NCI-H1092 treated with DMSO at 0.1 percent for 48 hours (cell line): ENCODE results near the gene CYP27C1.
"Not testable (repeated sequence)": the region's sequence is repeated elsewhere in the genome, so short reads cannot be mapped to it uniquely, and the experiment has no call there.

Experiments used
- DNase-seq: peaks from one replicate; lab custom pipeline; 2025; lab: John Stamatoyannopoulos, UW

The CYP27C1 gene, protein sequence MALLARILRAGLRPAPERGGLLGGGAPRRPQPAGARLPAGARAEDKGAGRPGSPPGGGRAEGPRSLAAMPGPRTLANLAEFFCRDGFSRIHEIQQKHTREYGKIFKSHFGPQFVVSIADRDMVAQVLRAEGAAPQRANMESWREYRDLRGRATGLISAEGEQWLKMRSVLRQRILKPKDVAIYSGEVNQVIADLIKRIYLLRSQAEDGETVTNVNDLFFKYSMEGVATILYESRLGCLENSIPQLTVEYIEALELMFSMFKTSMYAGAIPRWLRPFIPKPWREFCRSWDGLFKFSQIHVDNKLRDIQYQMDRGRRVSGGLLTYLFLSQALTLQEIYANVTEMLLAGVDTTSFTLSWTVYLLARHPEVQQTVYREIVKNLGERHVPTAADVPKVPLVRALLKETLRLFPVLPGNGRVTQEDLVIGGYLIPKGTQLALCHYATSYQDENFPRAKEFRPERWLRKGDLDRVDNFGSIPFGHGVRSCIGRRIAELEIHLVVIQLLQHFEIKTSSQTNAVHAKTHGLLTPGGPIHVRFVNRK

GRCh38 chr2:127220102-127220767 is at the start of gene CYP27C1:
Gene CYP27C1 (minus strand): TSS chr2:127220299. CDS start chr2:127220270, 29 bp downstream.
- DNase-seq: no peak

DNA sequence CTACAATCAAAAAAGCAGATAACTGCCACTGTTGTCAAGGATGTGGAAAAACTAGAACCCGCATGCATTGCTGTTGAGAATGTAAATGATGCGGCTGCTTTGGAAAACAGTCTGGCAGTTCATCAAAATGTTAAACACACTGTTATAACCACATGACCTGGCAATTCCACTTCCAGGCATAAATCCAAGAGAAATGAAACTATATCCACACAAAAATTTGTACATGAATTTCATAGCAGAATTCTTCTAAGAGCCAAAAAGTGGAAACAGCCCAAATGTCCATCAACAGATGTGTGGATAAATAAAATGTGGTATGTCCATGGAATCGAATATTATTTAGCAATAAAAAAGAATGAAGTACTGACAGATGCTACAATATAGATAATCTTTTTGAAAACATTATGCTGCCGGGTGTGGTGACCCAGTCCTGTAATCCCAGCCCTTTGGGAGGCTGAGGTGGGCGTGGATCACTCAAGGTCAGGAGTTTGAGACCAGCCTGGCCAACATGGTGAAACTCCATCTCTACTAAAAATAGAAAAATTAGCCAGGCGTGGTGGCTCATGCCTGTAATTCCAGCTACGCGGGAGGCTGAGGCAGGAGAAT is 41.8 kb upstream of the CYP27C1 start:
- no peak for DNase-seq

- no peak for DNase-seq
Observed at GRCh38 chr2:127259355-127259754, 39.3 kb upstream of the CYP27C1 start.

- no peak for DNase-seq
Observed at GRCh38 chr2:127256866-127257265, 36.8 kb upstream of the CYP27C1 start.

GRCh38 chr2:127256381-127256780 is 36.3 kb upstream of the CYP27C1 start:
- DNase-seq: no peak

DNA sequence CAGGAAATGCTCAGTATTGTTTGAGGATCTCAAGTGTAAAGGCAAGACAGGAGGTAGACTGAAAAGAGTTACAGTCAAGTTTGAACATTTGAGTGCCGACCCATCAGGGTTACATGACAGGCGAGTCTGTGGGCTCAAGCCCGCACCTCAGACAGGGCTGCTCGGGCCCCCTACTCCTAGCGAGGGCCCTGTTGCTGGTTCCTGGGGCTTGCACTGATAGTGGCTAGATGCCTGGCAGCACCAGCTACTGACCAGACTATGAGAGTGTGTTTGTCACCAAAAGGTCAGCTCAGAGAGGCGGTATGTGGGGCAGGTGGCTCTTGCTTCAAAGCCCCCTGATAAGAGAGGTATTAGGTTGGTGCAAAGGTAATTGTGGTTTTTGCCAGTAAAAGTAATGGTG is 35.6 kb upstream of the CYP27C1 start:
- no peak for DNase-seq

DNA sequence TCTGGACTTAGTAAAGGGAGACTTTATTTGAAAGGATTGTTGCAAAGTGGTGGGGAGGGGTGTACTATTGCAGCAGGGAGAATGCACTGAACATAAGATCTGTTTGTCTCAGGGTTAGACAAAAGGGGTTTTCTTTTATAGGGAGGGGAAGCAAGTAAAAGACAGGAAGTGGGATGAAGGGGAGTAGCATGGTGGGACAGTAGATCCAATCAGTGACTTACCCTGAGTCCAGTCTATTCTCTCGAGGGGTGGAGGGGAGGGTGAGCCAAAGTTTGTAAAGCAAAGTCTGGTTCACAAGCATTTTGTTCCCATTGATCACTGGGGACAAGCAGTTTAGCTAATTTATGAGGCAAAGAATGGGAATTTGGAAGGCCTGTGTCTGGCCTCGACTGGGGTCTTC is 35.0 kb upstream of the CYP27C1 start:
- DNase-seq: no peak

GRCh38 chr2:127254386-127254981 is 34.4 kb upstream of the CYP27C1 start:
- no peak for DNase-seq

- not testable (repeated sequence) for DNase-seq
Observed at GRCh38 chr2:127241184-127241583, 21.1 kb upstream of the CYP27C1 start.

- no peak for DNase-seq
Observed at GRCh38 chr2:127239395-127239794, 19.3 kb upstream of the CYP27C1 start.

GRCh38 chr2:127237768-127238167 is 17.7 kb upstream of the CYP27C1 start:
- not testable (repeated sequence) for DNase-seq

GRCh38 chr2:127235082-127235702 is 15.1 kb upstream of the CYP27C1 start:
- DNase-seq: no peak

GRCh38 chr2:127233710-127234109 is 13.6 kb upstream of the CYP27C1 start:
- no peak for DNase-seq

DNA sequence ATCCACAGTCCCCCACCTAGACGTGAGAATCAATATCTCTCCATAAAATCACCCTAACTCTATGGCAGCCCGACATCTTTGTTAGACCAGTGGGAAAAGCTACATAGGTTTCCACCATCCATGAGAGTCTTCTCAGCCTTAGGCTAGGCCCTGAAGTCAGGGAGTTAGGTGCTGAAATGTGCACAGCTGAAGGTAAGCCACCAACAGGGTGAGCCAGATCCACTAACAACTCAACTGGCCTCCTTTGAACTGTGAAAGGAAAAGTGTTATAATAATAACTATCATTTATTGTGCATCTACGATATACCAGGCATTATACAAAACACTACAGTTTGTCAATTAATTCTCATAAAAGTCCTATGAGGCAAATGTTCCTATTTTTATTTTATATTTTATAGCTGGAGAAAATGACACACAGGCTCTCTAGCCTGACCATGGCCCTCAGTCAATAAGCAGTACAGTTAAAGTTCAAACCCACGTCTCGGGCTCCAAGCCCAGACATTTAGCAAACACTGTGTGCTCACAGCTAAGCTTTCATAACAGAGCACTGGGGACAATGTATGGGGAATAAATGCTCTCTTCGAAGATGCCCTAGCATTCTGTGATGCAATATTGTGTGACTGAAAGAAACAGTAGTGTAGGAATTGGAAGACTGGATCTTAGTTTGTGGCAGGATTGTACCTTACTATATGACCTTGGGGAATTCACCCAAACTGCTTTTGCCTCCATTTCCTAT is 11.2 kb upstream of the CYP27C1 start:
- DNase-seq: no peak

- no peak for DNase-seq
Observed at GRCh38 chr2:127229555-127229954, 9.5 kb upstream of the CYP27C1 start.

GRCh38 chr2:127228102-127228501 is 8.0 kb upstream of the CYP27C1 start:
- DNase-seq: no peak

DNA sequence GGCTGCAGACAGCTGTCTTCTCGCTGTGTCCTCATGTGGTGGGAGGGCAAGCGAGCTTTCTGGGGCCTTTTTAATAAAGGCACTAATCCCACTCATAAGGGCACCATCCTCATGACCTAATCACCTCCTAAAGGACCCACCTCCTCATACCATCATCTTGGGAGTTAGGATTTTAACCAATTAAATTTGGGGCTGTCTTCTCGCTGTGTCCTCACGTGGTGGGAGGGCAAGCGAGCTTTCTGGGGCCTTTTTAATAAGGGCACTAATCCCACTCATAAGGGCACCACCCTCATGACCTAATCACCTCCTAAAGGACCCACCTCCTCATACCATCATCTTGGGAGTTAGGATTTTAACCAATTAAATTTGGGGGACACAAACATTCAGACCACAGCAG is 7.2 kb upstream of the CYP27C1 start:
- DNase-seq: not testable (repeated sequence)

GRCh38 chr2:127226520-127227263 is 6.6 kb upstream of the CYP27C1 start:
- DNase-seq: no peak

DNA sequence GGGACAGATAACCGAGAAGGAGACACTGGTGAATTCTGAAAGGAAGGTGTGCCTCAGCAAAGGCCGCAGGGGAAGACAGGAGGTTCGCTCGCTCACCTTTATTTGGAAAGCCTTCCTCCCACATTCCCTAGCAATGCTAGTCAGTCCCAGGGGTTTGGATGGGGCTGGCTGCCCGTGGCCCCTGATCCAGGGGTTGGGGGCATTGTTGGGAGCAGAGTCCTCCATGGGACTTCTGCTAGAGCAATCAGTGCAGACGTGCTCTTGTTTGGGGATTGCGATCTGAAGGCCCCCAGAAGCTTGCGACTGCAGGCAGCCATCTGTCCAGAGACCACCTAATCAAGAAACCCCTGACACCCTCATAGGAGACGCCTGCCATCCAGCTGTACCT is 6.0 kb upstream of the CYP27C1 start:
- no peak for DNase-seq

DNA sequence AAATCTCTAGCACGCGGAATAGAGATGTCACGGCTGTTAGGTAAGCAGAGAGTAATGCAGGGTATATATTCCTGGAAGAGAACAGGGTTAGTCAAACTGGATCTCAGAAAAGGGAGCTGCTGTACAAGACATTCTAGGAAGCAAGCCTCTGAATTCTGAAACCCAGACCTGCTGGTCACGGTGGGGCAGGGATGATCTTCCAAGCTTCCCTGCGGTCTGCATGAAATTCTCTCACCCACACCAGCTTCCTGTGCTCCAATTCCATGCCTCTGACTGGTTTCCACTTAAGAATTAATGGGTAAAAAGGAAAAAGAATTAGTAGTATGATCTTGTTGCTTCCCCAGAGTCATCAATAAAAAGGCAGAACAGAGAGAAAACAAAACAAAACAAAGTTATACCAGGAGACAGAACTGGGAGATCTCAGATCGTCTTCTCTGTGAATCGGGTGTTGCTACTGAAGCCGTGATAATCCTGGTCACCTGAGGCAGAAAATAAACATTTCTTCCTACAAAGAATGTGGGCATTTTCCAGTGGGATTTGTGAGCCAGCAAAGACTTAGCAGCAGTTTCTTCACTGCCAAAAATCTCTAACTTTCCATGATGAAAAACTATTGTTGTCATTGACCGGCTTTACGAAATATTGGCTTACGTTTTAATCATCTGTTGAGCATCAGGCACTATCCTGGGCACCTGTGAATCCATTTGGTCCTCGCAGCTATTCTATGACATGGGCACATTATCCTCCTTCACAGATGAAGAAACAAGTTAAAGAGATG is 5.3 kb upstream of the CYP27C1 start:
- DNase-seq: no peak
